ENCODE results near the gene TMEM26.

- TF ChIP-seq CTCF (IDR thresholded peaks at IDR 0.05) = no peak
- TF ChIP-seq POLR2A (IDR thresholded peaks at IDR 0.05) = no peak
Measured at GRCh38 chr10:61481597-61481996, 28.4 kb upstream of the TMEM26 start.

Data from ovary (tissue), 3 donors.